GM12878 (cell line): ENCODE data around the gene PRPF40B. TPM values are rescaled to one million over a fixed set of nuclear protein-coding genes. Genes with fewer than 3 reads are reported as not detected.
A peak's percentile ranks its signal among the peaks of the same experiment; 100 is the strongest.

ENCODE experiments used
- ATAC-seq: fragments of 200-7000 bp; cut with Tn5 transposase; 3 replicates; pipeline ENCODE4 v1.9.1; 2020; ENCODE audit warnings: mild to moderate bottlenecking, moderate library complexity
- BruUV-seq: library from RNA; stranded (reverse); fragments of 400-500 nt; replicated peaks from 2 replicates; lab custom pipeline; 2021; lab: Mats Ljungman, UMichigan
- CTCF ChIA-PET: fragments of 300-600 bp; sonication (Branson Sonifier 250); formaldehyde crosslinking; extraction: SDS; loops from one replicate; lab custom pipeline; 2021; ENCODE audit warnings: inconsistent platforms; lab: Yijun Ruan, JAX
- POLR2A ChIA-PET: fragments of 350-600 bp; formaldehyde crosslinking; extraction: SDS; loops from one replicate; lab custom pipeline; 2021; ENCODE audit warnings: inconsistent platforms; lab: Charles Lee
- RAD21 ChIA-PET: fragments of 300-600 bp; sonication (Branson Sonifier 250); formaldehyde crosslinking; loops from one replicate; lab custom pipeline; 2023; ENCODE audit warnings: antibody characterized with exemption; ENCODE audit not compliant: unreplicated experiment; lab: Charles Lee
- SMC1A ChIA-PET: fragments of 300-600 bp; sonication (Branson Sonifier 250); formaldehyde crosslinking; loops from one replicate; lab custom pipeline; 2023; ENCODE audit not compliant: unreplicated experiment, uncharacterized antibody; lab: Charles Lee
- DNase-seq: peaks from one replicate; pipeline ENCODE4 v3.0.0-alpha.2; 2011; ENCODE audit warnings: low read depth, low spot score
- FAIRE-seq: peaks from 3 replicates; lab custom pipeline; 2011; peaks lifted over from hg19 to GRCh38; lab: Jason Lieb, UNC
- H2AFZ ChIP-seq: 2 replicates; pipeline ENCODE4 v1.6.0; 2011; ENCODE audit warnings: low read depth, low read length, control low read depth; ENCODE audit not compliant: control insufficient read depth
- H3K27ac ChIP-seq: 2 replicates; pipeline ENCODE4 v1.5.1; 2011; ENCODE audit warnings: control low read depth; ENCODE audit not compliant: control insufficient read depth, insufficient read depth
- H3K27me3 ChIP-seq, 2 experiments: replicated peaks in 1 of 2; 2 replicates each; pipeline versions ENCODE4 v1.6.0 to v1.6.1; 2011; ENCODE audit warnings: low read length in 1 of 2; ENCODE audit not compliant: control insufficient read depth in 2 of 2, insufficient read depth in 2 of 2
- H3K36me3 ChIP-seq, 2 experiments: 2 replicates each; pipeline ENCODE4 v1.5.1; 2011; ENCODE audit warnings: low read length in 1 of 2; ENCODE audit not compliant: control insufficient read depth in 2 of 2, insufficient read depth in 2 of 2
- H3K4me1 ChIP-seq: 2 replicates; pipeline ENCODE4 v1.6.1; 2011; ENCODE audit warnings: mild to moderate bottlenecking, low read length, moderate library complexity, mixed read lengths; ENCODE audit not compliant: control insufficient read depth, insufficient read depth
- H3K4me2 ChIP-seq: 2 replicates; pipeline ENCODE4 v1.6.0; 2011; ENCODE audit warnings: control low read depth; ENCODE audit not compliant: control insufficient read depth, insufficient read depth
- H3K4me3 ChIP-seq: fragments of 200-600 bp; sonication (generic); 2 replicates; pipeline ENCODE4 v1.5.1; 2016
- H3K79me2 ChIP-seq: 2 replicates; pipeline ENCODE4 v1.6.0; 2011; ENCODE audit warnings: low read length; ENCODE audit not compliant: control insufficient read depth, insufficient read depth
- H3K9ac ChIP-seq: 2 replicates; pipeline ENCODE4 v1.8.0; 2011; ENCODE audit warnings: low read length, control low read depth, mixed read lengths; ENCODE audit not compliant: control insufficient read depth, insufficient read depth
- H3K9me3 ChIP-seq: replicated peaks from 3 replicates; pipeline ENCODE4 v1.5.1; 2011; ENCODE audit warnings: mild to moderate bottlenecking, low read length; ENCODE audit not compliant: control insufficient read depth, insufficient read depth
- H4K20me1 ChIP-seq: 2 replicates; pipeline ENCODE4 v1.6.0; 2011; ENCODE audit not compliant: control insufficient read depth, insufficient read depth
- BACH1 ChIP-seq: fragments of 450-650 bp; IDR thresholded peaks from 2 replicates; pipeline ENCODE4 v1.6.1; 2017; ENCODE audit warnings: mild to moderate bottlenecking, borderline replicate concordance
- BMI1 ChIP-seq: fragments of 450-650 bp; IDR thresholded peaks from 2 replicates; pipeline ENCODE4 v1.6.1; 2016; ENCODE audit warnings: mild to moderate bottlenecking, moderate library complexity, borderline replicate concordance
- CUX1 ChIP-seq: IDR thresholded peaks from 2 replicates; pipeline ENCODE4 v1.6.1; 2012; ENCODE audit warnings: improper control_type of control experiment, low read depth, low read length; ENCODE audit not compliant: insufficient replicate concordance
- EED ChIP-seq: sonication (generic); IDR thresholded peaks from 2 replicates; pipeline ENCODE4 v1.6.1; 2016; ENCODE audit warnings: antibody characterized with exemption, low read depth
- EP300 ChIP-seq, 2 experiments: fragments of 150-350 bp in 1 of 2; IDR thresholded peaks; 2 replicates each; pipeline ENCODE4 v1.6.1; 2011 to 2012; ENCODE audit warnings: low read depth in 2 of 2, low read length in 2 of 2, borderline replicate concordance in 1 of 2, improper control_type of control experiment in 1 of 2, inconsistent platforms in 1 of 2; ENCODE audit not compliant: control insufficient read depth in 1 of 2
- ESRRA ChIP-seq: IDR thresholded peaks from 2 replicates; pipeline ENCODE4 v1.6.1; 2012; ENCODE audit warnings: mild to moderate bottlenecking, low read length, improper control_type of control experiment
- ETV6 ChIP-seq, 2 experiments: fragments of 450-650 bp in 1 of 2; IDR thresholded peaks in 1 of 2; conservative IDR thresholded peaks in 1 of 2; 2 replicates each; pipeline ENCODE4 v1.6.1; 2014; ENCODE audit warnings: antibody characterized with exemption in 1 of 2, borderline replicate concordance in 1 of 2, low read depth in 1 of 2, mild to moderate bottlenecking in 1 of 2, moderate library complexity in 1 of 2
- EZH2 ChIP-seq: IDR thresholded peaks from 2 replicates; pipeline ENCODE4 v1.6.1; 2012; ENCODE audit warnings: low read depth, mild to moderate bottlenecking, control low read depth, inconsistent platforms, low read length, borderline replicate concordance; ENCODE audit not compliant: control insufficient read depth
- FOS ChIP-seq: IDR thresholded peaks from 3 replicates; pipeline ENCODE4 v1.6.1; 2011; ENCODE audit warnings: borderline replicate concordance; ENCODE audit not compliant: insufficient read length; ENCODE audit errors: extremely low read depth
- IRF4 ChIP-seq: IDR thresholded peaks from 2 replicates; pipeline ENCODE4 v1.6.1; 2011; ENCODE audit warnings: low read depth, low read length
- JUNB ChIP-seq: IDR thresholded peaks from 2 replicates; pipeline ENCODE4 v1.6.1; 2016; ENCODE audit warnings: antibody characterized with exemption, mild to moderate bottlenecking
- MEF2A ChIP-seq: IDR thresholded peaks from 2 replicates; pipeline ENCODE4 v1.6.1; 2011; ENCODE audit warnings: low read depth, mild to moderate bottlenecking, low read length, moderate library complexity; ENCODE audit not compliant: insufficient read depth
- NBN ChIP-seq: fragments of 450-650 bp; IDR thresholded peaks from 2 replicates; pipeline ENCODE4 v1.6.1; 2016
- NFYB ChIP-seq: IDR thresholded peaks from 2 replicates; pipeline ENCODE4 v1.6.1; 2011; ENCODE audit warnings: low read depth, mild to moderate bottlenecking, low read length, improper control_type of control experiment, moderate library complexity; ENCODE audit not compliant: insufficient read depth
- PAX8 ChIP-seq: fragments of 450-650 bp; IDR thresholded peaks from 2 replicates; pipeline ENCODE4 v1.6.1; 2017; ENCODE audit warnings: mild to moderate bottlenecking, moderate library complexity
- SMC3 ChIP-seq: IDR thresholded peaks from 2 replicates; pipeline ENCODE4 v1.6.1; 2011; ENCODE audit warnings: low read length, improper control_type of control experiment, borderline replicate concordance
- SPI1 ChIP-seq: IDR thresholded peaks from 2 replicates; pipeline ENCODE4 v1.6.1; 2011; ENCODE audit warnings: low read depth, mild to moderate bottlenecking, low read length, moderate library complexity, borderline replicate concordance; ENCODE audit not compliant: insufficient read depth
- WGBS: methylation state at CpG from one replicate; pipeline ENCODE4 v1.1.6; 2016; ENCODE audit warnings: low lambda C conversion rate; ENCODE audit not compliant: insufficient replicate concordance, insufficient coverage; ENCODE audit errors: missing lambda C conversion rate; 5-methylcytosine and 5-hydroxymethylcytosine counted together
- in situ Hi-C: fragments of 300-500 bp; cut with MboI; formaldehyde crosslinking; loops from 9 replicates; pipeline ENCODE4 v1.14.3; 2018; ENCODE audit warnings: mixed read lengths
- intact Hi-C: fragments of 100-400 bp; cut with micrococcal nuclease; formaldehyde crosslinking; loops from one replicate; pipeline ENCODE4 v1.14.2; 2022; ENCODE audit not compliant: unreplicated experiment
- polyA plus RNA-seq, 11 experiments: library from polyadenylated mRNA; depleted of rRNA in 4 of 11; unstranded in 6 of 11; stranded (reverse) in 5 of 11; fragments of >200 nt; fragmentation: Nextera tagmentation in 4 of 11; fragmentation: Illumina TruSeq in 1 of 11; extraction: Ambion mirVana in 4 of 11; extraction: Trizol in 1 of 11; gene quantifications; 1 replicate in 1 of 11; 2 replicates in 10 of 11; pipeline versions ENCODE4 v1.2.1 to v1.2.3, GENCODE V29; 2011 to 2016; ENCODE audit warnings: inconsistent platforms in 2 of 11, missing spikeins in 2 of 11, low read depth in 1 of 11
- total RNA-seq, 4 experiments: library from RNA; depleted of rRNA in 3 of 4; stranded (reverse); fragments of >200 nt in 3 of 4; fragmentation: Illumina TruSeq in 1 of 4; extraction: Trizol in 1 of 4; gene quantifications; 2 replicates each; pipeline versions ENCODE4 v1.2.1 to v1.2.3, GENCODE V29; 2013 to 2021
- TF ChIP-seq, protein P1 (sequence below): fragments of 450-650 bp; IDR thresholded peaks from 2 replicates; pipeline ENCODE4 v1.6.1; 2017; ENCODE audit warnings: borderline replicate concordance

The PRPF40B gene
- total and polyA plus RNA-seq, 10 of the 15 experiments (the other 5 are each of a cell fraction or from before 2014, with no cell fraction given) = 0.31 to 17.9 (median 7.3) TPM

DNA sequence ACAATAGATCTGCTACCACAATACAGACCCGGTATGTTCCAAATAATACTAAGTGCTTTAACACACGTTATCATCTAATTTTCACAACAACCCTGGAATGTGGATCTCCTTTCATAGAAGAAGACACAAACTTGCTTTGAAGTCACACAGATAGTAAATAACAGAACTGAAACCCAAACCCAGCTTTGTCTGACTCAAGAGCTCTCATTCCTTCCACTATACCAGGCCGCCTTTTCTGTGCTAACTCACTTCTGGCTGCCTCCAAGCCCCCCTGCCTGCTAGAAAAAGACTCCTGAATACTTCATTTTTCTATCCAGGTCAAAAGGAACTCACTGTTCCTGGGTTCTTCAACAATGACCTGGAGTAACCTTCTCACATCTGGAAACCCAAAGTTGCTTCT lies 37.8 kb downstream of the PRPF40B start:
- ChIA-PET SMC1A (interaction anchor here (1.0 to 6.1 kb wide), 9 partner anchors 8 to 47 kb away, joined by 3 to 162 read pairs (median 8); partner anchors contain the start of gene FMNL3), RAD21 (interaction anchor here (0.9 to 6.8 kb wide), 6 partner anchors 12 to 48 kb away, joined by 3 to 154 read pairs (median 5); partner anchors contain the start of gene FMNL3), CTCF (interaction anchor here (0.8 to 6.9 kb wide), 7 partner anchors 10 to 80 kb away, joined by 3 to 87 read pairs (median 3); partner anchors contain the start of gene FMNL3), POLR2A (interaction anchor here (1.0 to 6.9 kb wide), 5 partner anchors 12 to 43 kb away, joined by 3 to 106 read pairs (median 24); partner anchors contain the start of gene FMNL3)
- Histone ChIP-seq H3K4me1 (peaks cover 57% of the 10 kb centered on the region), H3K9ac (peak overlapping the region; percentile 51), H3K4me3 (no peak overlapping the region), H3K4me2 (peak overlapping the region; percentile 64), H3K9me3 (no peaks in the 10 kb centered on the region), H2AFZ (no peak overlapping the region), H3K36me3 (peaks cover 35 to 37% of the 10 kb centered on the region in 2 experiments), H4K20me1 (no peaks in the 10 kb centered on the region), H3K79me2 (peaks cover 30% of the 10 kb centered on the region), H3K27me3 (no peaks in the 10 kb centered on the region), H3K27ac (peak overlapping the region; percentile 86)
- intact Hi-C loops (no loop called here), in situ Hi-C loops (no loop called here)
- no peak for FAIRE-seq
- no peak for DNase-seq
- peak; percentile 57 for ATAC-seq
- BruUV-seq = TSS peak; percentile 48
- 32% methylated on average over 3 of the region's 3 CpGs for WGBS
- TF ChIP-seq, protein P1, sequence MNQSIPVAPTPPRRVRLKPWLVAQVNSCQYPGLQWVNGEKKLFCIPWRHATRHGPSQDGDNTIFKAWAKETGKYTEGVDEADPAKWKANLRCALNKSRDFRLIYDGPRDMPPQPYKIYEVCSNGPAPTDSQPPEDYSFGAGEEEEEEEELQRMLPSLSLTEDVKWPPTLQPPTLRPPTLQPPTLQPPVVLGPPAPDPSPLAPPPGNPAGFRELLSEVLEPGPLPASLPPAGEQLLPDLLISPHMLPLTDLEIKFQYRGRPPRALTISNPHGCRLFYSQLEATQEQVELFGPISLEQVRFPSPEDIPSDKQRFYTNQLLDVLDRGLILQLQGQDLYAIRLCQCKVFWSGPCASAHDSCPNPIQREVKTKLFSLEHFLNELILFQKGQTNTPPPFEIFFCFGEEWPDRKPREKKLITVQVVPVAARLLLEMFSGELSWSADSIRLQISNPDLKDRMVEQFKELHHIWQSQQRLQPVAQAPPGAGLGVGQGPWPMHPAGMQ = no peak
- TF ChIP-seq FOS (no peak), ESRRA (no peak), CUX1 (no peak), BACH1 (no peak), EED (peak; percentile 48; the same call in 1 of the 2 replicates), PAX8 (no peak), BMI1 (no peak), EP300 (IDR thresholded peaks at IDR 0.05; ENCODE audit: borderline replicate concordance in 1 of 2, control insufficient read depth in 1 of 2, low read depth in 2 of 2, low read length in 2 of 2) (no peak), NFYB (no peak), EZH2 (no peak), SMC3 (peak; percentile 16; the same call in 1 of the 2 replicates), ETV6 (conservative IDR thresholded peaks at IDR 0.05 in 1 of 2, IDR thresholded peaks at IDR 0.05 in 1 of 2; ENCODE audit: borderline replicate concordance in 1 of 2, low read depth in 1 of 2) (0 out of 4 replicates have a peak, but pooled peaks of 1 of the 2 experiments have one; percentile 33), JUNB (peak; percentile 39), IRF4 (peak; percentile 70; the same call in 1 of the 2 replicates), NBN (no peak), SPI1 (peak; percentile 93), MEF2A (no peak)
